MM.1S (cell line): ENCODE results near the gene RWDD3.

ENCODE experiments used
- DNase-seq: peaks from one replicate; pipeline ENCODE4 v3.0.0-alpha.2; 2015
- H2AFZ ChIP-seq: fragments of 300-600 bp; sonication (generic); 2 replicates; pipeline ENCODE4 v1.6.0; 2016; ENCODE audit warnings: antibody characterized with exemption, low read length
- H3F3A ChIP-seq: fragments of 300-600 bp; sonication (generic); 2 replicates; pipeline ENCODE4 v1.6.1; 2016; ENCODE audit warnings: mild to moderate bottlenecking, antibody characterized with exemption, low read length, moderate library complexity, mixed read lengths; ENCODE audit not compliant: insufficient read depth
- H3K27ac ChIP-seq: fragments of 300-600 bp; sonication (generic); 2 replicates; pipeline ENCODE4 v1.5.1; 2016; ENCODE audit warnings: mild to moderate bottlenecking, low read length
- H3K27me3 ChIP-seq: fragments of 300-600 bp; sonication (generic); replicated peaks from 2 replicates; pipeline ENCODE4 v1.6.0; 2016; ENCODE audit warnings: low read length; ENCODE audit not compliant: insufficient read depth
- H3K36me3 ChIP-seq: fragments of 300-600 bp; sonication (generic); replicated peaks from 2 replicates; pipeline ENCODE4 v1.6.1; 2016; ENCODE audit warnings: mild to moderate bottlenecking, low read length, mixed read lengths; ENCODE audit not compliant: insufficient read depth
- H3K4me1 ChIP-seq: fragments of 300-600 bp; sonication (generic); 2 replicates; pipeline ENCODE4 v1.6.1; 2016; ENCODE audit warnings: low read length, mixed read lengths
- H3K4me2 ChIP-seq: fragments of 300-600 bp; sonication (generic); 2 replicates; pipeline ENCODE4 v1.6.0; 2016; ENCODE audit warnings: low read depth, low read length
- H3K4me3 ChIP-seq: fragments of 300-600 bp; sonication (generic); 2 replicates; pipeline ENCODE4 v1.5.1; 2016; ENCODE audit warnings: low read length, mixed read lengths
- H3K79me2 ChIP-seq: fragments of 300-600 bp; sonication (generic); 2 replicates; pipeline ENCODE4 v1.6.1; 2016; ENCODE audit warnings: mixed run types, low read length, mixed read lengths
- H3K9ac ChIP-seq: fragments of 300-600 bp; sonication (generic); 2 replicates; pipeline ENCODE4 v1.6.1; 2016; ENCODE audit warnings: low read length, mixed read lengths
- H3K9me2 ChIP-seq: fragments of 300-600 bp; sonication (generic); replicated peaks from 2 replicates; pipeline ENCODE4 v1.6.1; 2016; ENCODE audit warnings: mild to moderate bottlenecking, low read length, mixed read lengths; ENCODE audit not compliant: insufficient read depth
- H3K9me3 ChIP-seq: fragments of 300-600 bp; sonication (generic); replicated peaks from 2 replicates; pipeline ENCODE4 v1.6.1; 2016; ENCODE audit warnings: mild to moderate bottlenecking, low read length, mixed read lengths; ENCODE audit not compliant: insufficient read depth
- H4K20me1 ChIP-seq: fragments of 300-600 bp; sonication (generic); 2 replicates; pipeline ENCODE4 v1.6.1; 2016; ENCODE audit warnings: mild to moderate bottlenecking, low read length, moderate library complexity, mixed read lengths; ENCODE audit not compliant: insufficient read depth
- EZH2 ChIP-seq: fragments of 300-600 bp; sonication (generic); optimal IDR thresholded peaks from 2 replicates; pipeline ENCODE3; 2017; ENCODE audit warnings: low read depth, mild to moderate bottlenecking, antibody characterized with exemption, low read length, mixed read lengths
- EZH2phosphoT487 ChIP-seq: fragments of 300-600 bp; sonication (generic); IDR thresholded peaks from 2 replicates; pipeline ENCODE4 v1.6.1; 2018; ENCODE audit warnings: antibody characterized with exemption, low read length
- TF ChIP-seq, protein P1 (sequence below): fragments of 300-600 bp; sonication (generic); IDR thresholded peaks from 2 replicates; pipeline ENCODE4 v1.5.1; 2016; ENCODE audit warnings: antibody characterized with exemption, low read length, mixed read lengths

The RWDD3 gene

DNA sequence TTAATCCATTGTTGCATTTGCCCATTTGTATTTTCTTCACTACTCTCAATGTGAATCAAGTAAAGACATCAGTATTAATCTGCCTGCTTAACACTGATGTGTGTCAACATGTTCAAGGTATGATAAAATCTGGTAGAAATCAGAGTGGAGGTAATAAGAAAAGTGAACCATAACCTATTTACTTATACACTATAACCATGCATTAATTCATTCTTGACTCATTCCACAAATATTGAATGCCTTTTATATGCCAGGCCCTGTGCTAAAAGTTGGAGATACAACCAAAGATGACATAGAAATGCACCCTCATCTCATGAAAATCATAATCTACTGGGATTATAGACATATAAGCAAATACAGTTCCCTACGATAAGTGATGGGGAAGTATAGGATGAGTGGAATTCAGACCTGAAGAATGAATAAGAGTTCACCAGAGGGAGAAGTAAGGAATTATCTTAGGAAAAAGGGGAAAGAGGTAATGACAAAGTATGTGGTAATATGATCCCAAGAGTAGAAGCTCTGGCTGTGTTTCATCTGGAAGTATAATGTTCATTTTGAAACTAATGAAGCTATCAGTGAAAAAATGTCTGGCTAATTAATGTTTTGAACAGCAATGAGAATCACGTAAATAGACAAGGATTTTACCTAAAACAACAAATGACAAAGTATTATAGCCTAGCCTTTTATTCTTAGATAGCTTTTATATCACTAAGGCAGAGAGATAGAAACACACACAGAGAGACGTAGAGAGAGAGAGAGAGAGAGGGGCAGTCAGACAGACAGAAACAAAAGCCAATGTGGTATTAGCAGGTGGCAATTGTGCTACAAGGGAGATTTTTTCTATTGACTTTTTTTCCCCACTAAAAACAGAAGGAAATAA is 7.0 kb upstream of the RWDD3 start:
- Histone ChIP-seq H3K9me2 (no peaks in the 10 kb centered on the region), H3K79me2 (no peaks in the 10 kb centered on the region), H2AFZ (no peak overlapping the region), H3K27ac (no peak overlapping the region), H3F3A (no peaks in the 10 kb centered on the region), H3K4me3 (no peak overlapping the region), H3K4me2 (no peak overlapping the region), H3K27me3 (no peaks in the 10 kb centered on the region), H3K9ac (no peak overlapping the region), H3K4me1 (no peaks in the 10 kb centered on the region), H3K9me3 (no peaks in the 10 kb centered on the region), H3K36me3 (no peaks in the 10 kb centered on the region), H4K20me1 (no peaks in the 10 kb centered on the region)
- DNase-seq = no peak
- TF ChIP-seq EZH2phosphoT487 = no peak
- TF ChIP-seq, protein P1, sequence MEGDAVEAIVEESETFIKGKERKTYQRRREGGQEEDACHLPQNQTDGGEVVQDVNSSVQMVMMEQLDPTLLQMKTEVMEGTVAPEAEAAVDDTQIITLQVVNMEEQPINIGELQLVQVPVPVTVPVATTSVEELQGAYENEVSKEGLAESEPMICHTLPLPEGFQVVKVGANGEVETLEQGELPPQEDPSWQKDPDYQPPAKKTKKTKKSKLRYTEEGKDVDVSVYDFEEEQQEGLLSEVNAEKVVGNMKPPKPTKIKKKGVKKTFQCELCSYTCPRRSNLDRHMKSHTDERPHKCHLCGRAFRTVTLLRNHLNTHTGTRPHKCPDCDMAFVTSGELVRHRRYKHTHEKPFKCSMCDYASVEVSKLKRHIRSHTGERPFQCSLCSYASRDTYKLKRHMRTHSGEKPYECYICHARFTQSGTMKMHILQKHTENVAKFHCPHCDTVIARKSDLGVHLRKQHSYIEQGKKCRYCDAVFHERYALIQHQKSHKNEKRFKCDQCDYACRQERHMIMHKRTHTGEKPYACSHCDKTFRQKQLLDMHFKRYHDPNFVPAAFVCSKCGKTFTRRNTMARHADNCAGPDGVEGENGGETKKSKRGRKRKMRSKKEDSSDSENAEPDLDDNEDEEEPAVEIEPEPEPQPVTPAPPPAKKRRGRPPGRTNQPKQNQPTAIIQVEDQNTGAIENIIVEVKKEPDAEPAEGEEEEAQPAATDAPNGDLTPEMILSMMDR = no peak

DNA sequence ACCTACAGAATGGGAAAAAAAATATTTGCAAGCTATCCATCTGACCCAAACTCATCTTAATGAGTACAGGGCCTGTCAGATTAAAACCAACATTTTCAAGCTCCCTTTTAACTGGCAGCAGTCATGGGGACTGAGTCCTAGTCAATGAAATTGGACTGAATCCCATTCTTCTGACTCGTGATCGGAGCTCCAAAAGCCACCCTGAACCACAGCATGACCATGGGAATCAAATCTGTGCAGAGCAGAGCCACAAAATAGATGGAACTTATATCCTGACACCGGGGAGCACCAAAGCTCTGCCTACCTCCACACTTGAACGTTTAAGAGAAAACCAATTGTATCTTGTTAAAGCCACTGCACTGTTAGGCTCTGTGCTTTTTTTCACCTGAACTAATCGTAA is 5.0 kb upstream of the RWDD3 start:
- Histone ChIP-seq H3K27me3 (no peaks in the 10 kb centered on the region), H2AFZ (no peak overlapping the region), H3K4me3 (no peak overlapping the region), H4K20me1 (no peaks in the 10 kb centered on the region), H3K9ac (no peak overlapping the region), H3F3A (no peaks in the 10 kb centered on the region), H3K36me3 (no peaks in the 10 kb centered on the region), H3K9me3 (no peaks in the 10 kb centered on the region), H3K27ac (no peak overlapping the region), H3K9me2 (no peaks in the 10 kb centered on the region), H3K4me2 (no peak overlapping the region), H3K79me2 (no peaks in the 10 kb centered on the region), H3K4me1 (no peaks in the 10 kb centered on the region)
- no peak for DNase-seq
- TF ChIP-seq EZH2 (no peak), EZH2phosphoT487 (no peak)
- TF ChIP-seq, protein P1 = no peak

DNA sequence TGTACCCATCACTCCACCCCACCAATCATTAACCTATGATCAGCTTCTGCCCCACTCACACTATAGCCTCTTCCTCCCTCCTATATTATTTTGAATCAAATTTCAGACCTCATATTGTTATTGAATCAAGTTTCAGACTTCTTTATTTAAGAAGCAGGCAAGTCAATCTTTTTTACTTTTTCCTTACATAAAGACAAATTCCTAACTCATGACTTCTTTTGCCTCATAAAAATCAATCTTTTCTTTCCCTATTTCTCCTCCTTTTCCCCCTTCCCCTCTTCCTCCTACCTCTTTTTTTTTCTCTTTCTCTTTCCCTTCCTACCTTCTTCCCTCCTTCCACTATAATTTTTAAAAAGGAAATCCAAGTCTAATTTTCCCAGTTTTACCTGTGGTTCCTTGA is 4.3 kb upstream of the RWDD3 start:
- Histone ChIP-seq H3K27ac (no peak overlapping the region), H3K9ac (no peak overlapping the region), H3K36me3 (no peaks in the 10 kb centered on the region), H4K20me1 (no peaks in the 10 kb centered on the region), H3K79me2 (no peaks in the 10 kb centered on the region), H3F3A (no peaks in the 10 kb centered on the region), H3K4me1 (no peaks in the 10 kb centered on the region), H3K4me2 (no peak overlapping the region), H3K9me3 (no peaks in the 10 kb centered on the region), H3K4me3 (no peak overlapping the region), H3K27me3 (no peaks in the 10 kb centered on the region), H2AFZ (no peak overlapping the region), H3K9me2 (no peaks in the 10 kb centered on the region)
- no peak for TF ChIP-seq EZH2phosphoT487
- TF ChIP-seq EZH2 = no peak
- TF ChIP-seq, protein P1 = no peak
- DNase-seq = no peak
